Activated CD4-positive, CD25-positive, alpha-beta regulatory T cell treated with anti-CD3 and anti-CD28 coated beads, Interleukin-2, amount 50 U/mL, for 16 hours (primary cell): ENCODE measurements around the gene GSK3B.
"Not testable (repeated sequence)": the region's sequence is repeated elsewhere in the genome, so short reads cannot be mapped to it uniquely, and the experiment has no call there.

Source experiments
- DNase-seq: peaks from one replicate; pipeline ENCODE4 v3.0.0-alpha.2; 2020; ENCODE audit warnings: low read depth, low spot score

The GSK3B gene

DNA sequence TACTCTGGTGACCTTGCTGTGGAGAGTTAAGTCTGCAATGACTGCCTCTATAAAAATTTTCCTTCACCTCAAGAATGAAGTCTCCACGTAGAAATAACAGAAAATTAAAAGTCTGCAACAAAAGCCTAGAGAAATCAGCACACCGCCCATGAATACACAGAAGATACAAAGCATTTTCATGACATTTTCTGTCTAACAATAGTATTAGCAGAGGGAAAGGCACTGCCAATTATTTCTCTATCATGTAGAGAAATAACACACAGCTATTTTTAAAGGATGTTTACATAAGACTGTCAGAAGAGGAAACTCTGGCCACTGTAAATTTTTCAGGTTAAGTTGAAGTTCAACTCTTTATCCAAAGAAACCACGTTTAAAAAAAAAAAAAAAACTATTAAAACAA is 80.8 kb downstream of the GSK3B start:
- DNase-seq: no peak

DNA sequence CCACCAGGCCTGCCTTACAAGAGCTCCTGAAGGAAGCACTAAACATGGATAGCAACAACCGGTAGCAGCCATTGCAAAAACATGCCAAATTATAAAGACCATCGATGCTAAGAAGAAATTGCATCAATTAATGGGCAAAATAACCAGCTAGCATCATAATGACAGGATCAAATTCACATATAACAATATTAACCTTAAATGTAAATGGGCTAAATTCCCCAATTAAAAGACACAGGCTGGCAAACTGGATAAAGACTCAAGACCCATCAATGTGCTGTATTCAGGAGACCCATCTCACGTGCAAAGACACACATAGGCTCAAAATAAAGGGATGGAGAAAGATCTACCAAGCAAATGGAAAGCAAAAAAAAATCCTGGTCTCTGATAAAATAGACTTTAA is 88.5 kb downstream of the GSK3B start:
- DNase-seq: not testable (repeated sequence)

DNA sequence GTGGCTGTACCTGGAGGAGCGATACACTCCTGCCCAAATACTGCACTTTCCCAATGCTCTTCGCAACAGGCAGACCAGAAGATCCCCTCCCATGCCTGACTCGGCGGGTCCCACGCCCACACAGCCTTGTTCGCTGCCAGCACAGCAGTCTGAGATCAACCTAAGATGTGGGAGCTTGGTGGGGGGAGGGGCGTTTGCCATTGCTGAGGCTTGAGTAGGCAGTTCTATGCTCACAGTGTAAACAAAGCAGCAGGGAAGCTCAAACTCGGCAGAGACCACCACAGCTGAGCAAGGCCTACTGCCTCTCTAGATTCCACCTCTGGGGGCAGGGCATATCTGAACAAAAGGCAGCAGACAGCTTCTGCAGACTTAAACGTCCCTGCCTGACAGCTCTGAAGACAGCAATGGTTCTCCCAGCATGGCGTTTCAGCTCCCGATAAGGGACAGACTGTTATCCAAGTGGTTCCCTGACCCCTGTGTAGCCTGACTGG is 90.2 kb downstream of the GSK3B start:
- not testable (repeated sequence) for DNase-seq

DNA sequence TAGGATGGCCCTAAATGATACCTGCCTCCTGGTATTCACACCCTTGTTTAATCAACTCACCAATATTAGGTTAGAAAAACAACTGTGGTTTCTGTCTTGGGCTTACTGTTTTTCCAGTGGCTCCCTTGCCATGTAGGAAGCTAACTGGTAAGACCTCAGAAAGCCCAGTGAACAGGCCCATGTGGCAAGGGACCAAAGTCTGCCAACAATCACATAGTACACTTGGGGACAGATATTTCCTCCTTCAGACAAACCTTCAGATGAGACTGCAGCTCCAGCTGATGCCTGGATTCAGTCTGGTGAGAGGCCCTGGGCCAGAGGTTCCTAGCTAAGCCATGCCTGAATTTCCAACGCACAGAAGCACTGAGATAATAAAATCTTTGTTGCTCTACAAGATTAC is 96.1 kb downstream of the GSK3B start:
- DNase-seq: no peak

DNA sequence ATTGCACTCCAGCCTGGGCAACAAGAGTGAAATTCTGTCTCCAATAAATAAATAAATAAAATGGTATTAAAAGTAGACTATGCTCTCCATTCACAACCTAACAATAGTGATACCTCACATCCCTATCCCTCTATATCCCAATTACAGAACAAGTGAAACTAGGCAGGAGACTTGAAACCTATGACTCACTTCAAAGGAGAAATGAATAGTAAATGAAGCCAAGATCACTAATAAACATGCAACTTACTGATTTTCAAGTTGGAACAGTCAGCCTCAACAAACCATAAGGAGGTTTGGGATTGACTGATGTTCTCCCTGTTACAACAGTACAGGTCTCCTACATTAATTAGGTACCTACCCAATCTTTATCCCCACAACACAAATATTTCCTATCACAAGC is 103.4 kb downstream of the GSK3B start:
- DNase-seq: no peak

DNA sequence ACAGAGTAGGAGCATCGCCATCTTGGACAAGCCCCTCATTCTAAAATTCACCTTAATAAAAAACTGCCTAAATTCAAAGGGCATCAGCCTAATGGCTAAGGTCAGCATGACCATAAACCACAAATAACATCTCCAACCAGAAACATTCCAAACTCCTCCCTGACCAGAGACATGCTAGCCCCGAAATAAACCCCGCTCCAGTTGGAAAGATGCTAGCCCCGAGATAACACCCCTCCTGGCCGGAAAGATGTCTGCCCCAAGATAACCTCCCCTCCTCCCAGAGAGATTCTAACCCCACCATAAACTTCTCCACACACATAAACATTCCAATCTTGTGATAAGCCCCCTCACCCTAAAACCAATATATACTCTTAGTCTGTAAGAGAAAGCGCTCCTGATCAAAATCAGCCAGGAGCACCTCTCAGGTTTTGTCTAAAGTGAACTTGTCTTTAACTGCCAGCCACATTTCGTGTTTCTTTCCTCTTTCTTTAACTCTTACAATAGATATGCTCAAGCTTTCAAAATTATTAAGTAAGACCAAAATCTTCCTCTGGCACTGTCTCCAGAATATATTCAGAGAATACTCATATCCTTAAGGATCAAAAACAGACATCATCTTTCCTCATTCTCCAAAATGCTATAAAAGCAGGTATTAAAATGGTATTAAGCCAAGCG is 104.1 kb downstream of the GSK3B start:
- DNase-seq: no peak

DNA sequence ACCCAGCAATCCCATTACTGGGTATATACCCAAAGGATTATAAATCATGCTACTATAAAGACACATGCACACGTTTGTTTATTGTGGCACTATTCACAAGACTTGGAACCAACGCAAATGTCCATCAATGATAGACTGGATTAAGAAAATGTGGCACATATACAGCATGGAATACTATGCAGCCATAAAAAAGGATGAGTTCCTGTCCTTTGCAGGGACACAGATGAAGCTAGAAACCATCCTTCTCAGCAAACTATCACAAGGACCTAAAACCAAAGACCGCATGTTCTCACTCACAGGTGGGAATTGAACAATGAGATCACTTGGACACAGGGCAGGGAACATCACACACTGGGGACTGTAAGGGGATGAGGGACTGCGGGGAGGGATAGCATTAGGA is 107.4 kb downstream of the GSK3B start:
- not testable (repeated sequence) for DNase-seq

DNA sequence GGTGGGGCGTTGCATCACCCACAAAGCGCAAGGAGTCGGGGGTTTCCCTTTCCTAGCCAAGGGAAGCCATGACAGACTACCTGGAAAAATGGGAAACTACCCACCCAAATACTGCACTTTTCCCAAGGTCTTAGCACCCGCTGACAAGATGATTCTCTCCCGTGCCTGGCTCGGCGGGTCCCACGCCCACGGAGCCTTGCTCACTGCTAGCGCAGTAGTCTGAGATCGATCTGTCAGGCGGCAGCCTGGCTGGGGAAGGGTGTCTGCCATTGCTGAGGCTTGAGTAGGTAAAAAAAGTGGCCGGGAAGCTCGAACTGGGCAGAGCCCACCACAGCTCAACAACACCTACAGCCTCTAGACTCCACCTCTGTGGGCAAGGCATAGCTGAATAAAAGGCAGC is 112.9 kb downstream of the GSK3B start:
- DNase-seq: no peak

DNA sequence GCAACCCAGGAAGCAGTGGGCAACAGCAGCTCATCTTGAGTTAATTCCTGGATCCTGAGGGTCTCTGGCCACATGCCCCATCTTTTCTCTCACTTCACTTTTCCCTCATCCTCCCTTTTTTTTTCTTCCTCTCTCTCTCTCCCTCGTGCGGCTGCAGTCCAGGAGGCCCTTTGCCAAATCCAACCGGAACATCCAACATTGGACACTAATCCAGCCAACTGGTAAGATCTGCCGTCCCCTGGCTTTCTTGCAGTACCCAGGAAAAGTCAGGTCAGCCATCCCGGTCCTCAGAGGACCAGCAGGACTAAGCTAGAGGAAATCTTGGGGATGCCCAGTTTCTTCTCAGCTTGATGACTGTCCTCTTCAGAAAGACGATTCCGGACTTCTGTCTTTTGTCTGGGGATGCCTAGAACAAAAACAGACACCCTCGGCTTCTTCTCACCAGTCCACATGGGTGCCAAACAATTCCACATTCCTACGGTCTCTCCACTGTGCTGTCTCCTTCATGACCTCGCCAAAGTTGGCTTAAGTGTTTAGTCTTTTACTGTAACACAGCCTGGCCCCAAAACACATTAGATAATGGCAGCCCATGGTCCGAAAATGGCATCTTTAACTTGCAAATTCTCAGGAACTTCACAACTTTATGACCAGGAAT is 115.6 kb downstream of the GSK3B start:
- no peak for DNase-seq

DNA sequence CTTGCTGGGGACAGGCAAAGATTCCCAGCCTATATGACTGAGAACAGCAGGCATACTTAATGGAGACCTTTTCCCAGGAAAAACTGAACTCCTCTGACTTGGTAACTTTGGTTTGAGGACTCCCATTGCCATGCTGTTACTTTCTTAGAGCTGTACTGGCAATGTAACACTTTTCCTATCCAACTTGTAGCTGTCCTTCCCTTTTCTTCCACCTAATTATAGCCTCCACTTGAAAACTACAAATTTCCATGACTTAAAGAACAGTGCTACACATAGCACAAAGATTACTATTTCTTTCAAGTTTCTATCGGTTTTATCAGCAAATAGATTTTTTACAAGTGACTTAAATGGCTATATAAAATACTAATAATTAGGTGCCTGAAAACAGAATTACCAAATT is 116.9 kb downstream of the GSK3B start:
- DNase-seq: no peak

DNA sequence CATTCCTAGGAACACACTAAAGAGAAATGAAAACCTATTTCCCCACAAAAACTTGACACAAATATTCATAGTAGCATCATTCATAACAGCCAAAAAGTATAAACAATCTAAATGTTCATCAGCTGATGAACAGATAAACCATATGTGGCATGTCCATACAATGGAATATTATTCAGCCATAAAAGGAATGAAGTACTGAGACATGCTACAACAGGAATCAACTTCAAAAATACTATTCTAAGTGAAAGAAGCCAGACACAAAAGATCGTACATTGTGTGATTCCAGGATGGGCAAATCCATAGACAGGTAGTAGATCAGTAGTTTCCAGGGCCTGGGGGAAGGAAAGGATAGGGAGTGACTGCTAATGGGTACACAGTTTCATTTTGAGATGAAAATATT is 118.0 kb downstream of the GSK3B start:
- DNase-seq: no peak

DNA sequence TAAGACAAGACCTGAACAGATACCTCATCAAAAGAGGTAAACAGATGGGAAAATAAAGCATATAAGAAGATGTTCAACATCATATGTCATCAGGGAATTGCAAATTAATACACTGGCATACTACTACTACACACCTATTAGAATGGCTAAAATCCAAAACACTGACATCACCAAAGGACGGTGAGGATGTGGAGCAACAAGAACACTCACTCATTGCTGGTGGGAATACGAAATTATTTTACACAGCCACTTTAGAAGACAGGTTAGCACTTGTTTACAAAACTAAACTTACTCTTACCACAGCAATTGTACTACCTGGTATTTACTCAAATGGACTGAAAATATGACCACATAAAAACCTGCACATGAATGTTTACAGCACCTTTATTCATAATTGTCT is 119.6 kb downstream of the GSK3B start:
- no peak for DNase-seq

DNA sequence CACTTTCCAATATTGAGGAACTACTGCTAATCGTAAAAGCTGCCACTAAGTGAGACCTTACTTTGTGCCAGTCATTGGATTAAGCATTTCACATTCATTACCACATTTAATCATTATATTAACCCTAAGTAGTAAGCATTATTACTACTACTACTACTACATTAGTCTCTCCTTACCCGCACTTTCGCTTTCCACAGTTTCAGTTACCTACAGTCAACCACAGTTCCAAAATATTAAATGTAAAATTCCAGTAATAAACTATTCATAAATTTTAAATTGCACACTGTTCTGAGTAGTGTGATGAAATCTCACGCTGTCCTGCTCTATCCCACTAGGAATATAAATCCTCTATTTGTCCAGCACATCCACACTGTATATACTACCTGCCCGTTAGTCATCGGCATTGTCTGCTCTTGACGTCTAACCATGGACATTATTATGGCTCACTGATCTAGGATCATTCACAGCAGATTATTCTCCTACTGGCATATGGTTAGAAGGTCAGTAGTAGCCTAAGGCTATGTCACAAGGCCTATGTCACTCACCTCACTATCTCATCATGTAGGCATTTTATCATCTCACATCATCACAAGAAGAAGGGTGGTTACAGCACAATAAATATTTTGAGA is 121.1 kb downstream of the GSK3B start:
- no peak for DNase-seq

DNA sequence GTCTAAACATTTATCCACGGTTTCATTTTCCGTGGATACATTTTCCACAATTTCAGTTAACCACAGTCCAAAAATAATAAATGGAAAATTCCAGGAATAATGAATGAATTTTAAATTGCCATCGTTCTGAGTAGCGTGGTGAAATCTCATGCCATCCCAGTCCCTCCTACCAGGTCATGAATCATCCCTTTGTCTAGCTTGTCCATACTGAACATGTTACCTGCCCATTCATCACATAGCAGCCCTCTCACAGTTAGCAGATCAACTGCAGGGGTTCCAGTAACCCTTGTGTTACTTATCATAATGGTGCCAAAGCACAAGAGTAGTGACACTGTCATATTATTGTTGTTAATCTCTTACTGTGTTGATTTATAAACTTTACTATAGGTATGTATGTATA is 124.5 kb downstream of the GSK3B start:
- DNase-seq: no peak

DNA sequence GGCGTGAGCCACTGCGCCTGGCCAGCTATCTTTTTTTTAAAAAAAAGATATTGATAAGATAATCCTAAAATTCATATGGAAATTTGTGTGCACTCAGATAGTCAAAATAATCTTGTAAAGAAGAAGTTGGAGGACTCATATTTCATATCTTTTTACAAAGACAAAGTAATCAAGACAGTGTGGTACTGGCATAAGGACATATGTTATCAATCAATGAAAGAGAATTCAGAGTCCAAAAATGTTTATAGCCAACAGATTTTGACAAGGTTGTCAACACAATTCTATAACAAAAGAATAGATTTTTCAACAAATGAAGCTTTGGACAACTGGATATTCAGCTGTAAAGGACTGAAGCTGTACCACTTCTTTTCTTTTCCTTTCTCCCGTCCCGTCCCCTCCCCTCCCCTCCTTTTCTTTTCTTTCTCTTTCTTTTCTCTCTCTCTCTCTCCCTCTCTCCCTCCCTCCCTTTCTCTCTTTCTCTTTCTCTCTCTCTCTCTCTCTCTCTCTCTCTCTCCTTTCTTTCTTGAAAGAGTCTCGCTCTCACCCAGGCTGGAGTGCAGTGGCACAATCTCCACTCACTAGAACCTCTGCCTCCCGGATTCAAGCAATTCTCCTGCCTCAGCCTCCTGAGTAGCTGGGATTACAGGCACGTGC is 126.8 kb downstream of the GSK3B start:
- no peak for DNase-seq

DNA sequence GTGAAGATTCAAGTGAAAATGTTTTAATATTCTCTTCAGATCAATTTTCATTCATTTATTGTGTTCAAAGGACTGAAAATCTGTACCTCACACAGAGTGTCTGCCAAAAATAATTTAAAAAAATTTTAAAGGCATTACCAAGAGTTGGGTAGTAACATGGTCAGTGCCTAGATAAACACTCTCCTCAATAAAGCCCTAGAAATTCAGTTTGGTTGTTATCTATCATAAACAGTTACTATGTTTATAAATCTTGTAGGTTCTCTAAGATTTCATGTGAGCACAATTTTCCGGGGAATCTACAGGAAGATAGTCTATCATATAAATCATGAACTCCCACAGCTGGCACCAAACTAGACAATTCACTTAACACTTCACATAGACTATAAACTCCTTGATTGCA is 128.6 kb downstream of the GSK3B start:
- no peak for DNase-seq

DNA sequence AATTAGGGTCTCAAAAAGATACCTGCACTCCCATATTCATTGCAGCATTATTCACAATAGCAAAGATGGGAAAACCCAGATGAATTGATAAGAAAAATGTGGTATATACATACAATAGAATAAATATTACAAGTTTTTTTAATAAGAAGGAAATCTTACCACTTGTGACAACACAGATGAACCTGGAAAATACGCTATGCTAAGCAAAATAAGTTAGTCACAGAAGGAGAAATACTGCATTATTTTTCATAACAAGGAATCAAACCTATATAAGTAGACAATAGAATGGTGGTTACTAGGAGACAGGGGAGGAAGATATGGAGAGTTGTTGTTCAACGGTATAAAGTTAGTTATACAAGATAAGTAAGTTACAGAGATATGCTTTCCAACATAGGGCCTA is 130.0 kb downstream of the GSK3B start:
- no peak for DNase-seq

DNA sequence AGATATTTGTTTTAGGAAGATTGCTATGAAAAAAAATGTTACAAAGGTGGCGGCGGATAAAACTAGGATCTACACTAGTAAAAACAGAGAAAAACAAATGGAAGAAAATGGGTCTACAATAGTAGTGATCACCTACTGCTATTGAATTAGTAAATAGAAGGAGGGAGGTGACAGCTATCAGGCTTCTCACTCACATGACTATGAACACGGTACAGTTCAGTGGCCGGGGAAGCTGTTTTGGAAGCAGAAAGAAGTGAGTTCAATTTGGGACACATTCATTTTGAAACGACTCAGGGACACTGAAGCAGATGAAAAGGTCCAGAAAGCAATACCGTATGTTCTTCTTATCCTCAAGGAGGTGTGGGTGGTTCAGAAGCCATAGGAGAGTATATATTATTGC is 138.3 kb downstream of the GSK3B start:
- no peak for DNase-seq

DNA sequence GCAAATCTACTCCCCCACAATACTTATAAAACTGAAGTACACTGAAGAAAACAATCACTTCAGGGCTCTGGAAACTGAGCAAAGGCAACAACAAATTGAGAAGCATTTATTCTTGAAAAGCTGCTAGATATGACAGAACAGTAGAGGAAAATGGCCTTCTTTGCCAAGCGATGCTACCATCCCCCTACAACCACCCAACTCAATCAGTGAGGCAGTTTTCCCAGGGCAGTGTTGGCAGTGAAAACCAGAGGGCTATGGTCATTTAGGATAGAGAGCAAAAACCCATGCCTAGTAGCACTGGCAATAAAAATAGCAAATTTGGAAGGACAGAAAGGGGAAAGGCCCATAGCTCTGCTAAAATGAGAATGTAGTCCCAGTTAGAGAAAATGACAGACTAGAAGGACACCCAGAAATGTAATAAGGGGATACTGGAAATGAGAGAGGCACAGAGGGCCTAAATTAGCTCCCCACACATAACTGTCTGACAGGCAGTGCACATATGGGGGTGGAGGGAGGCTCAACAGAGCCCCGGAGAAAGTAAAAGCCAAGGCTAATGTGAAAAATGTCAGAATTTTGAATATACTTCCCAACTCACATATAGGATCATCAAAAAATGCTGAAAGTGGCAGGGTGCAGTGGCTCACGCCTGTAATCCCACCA is 143.5 kb downstream of the GSK3B start:
- no peak for DNase-seq

DNA sequence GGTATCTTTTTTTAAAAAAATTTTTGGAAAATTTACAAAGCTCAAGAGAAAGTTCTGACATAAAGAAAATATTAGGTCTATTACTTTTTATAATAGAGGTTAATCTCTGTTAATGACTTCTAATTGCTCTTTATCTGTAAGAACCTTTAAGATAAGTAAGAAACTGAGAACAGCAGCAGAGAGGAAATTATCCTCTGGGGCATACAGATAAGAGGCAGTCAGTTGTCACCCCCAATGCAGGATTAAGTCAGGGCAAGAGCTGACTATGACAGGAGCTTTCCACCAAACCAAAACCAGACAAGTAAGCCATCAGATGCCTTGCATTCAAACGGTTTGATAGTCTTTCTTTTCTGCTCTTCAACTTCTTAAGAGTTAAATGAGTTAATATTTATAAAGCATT is 149.0 kb downstream of the GSK3B start:
- no peak for DNase-seq

DNA sequence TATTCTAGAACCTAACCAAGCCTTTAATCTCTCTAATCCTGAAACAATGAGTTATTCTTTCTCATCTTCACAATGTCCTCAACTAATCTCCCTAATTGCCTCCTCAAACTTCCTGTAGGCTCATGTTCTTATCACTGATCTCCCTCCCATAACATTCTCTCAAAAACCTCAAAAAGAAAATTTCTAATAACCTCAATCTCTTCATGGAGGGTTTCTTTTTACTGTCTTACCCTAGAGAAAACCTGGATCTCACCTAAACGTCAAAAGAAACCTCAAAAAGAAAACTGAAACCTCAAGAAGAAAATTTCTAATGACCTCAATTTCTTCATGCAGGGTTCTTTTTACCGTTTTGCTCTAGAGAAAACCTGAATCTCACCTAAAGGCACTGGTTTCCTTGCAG is 150.2 kb downstream of the GSK3B start:
- no peak for DNase-seq

DNA sequence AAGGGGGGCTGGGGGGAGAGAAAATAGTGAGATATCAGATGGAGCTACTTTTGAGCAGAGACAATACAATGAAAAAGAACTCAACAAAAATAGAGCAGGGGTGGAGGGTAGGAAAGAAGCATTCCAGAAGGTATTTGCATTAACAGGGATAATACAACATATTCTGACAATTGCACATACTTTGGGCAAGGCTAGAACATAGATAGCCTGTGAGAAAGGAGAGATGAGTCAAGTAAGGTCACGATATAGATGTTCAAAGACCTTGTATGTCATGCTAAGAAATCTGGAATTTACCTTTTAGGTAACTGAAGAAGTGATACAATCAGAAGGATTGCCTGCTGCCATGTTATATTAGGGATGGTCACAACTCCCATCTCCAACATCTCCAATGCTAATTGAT is 155.2 kb downstream of the GSK3B start:
- no peak for DNase-seq
